Keratinocyte (primary cell): Measurements from ENCODE around the gene KIF21B. TPM values are rescaled to one million over a fixed set of nuclear protein-coding genes. Genes with fewer than 3 reads are reported as not detected.

ENCODE experiments used
- DNase-seq: peaks from one replicate; pipeline ENCODE4 v3.0.0-alpha.2; 2011; ENCODE audit warnings: low read depth, missing footprints, low spot score
- FAIRE-seq: peaks from 2 replicates; lab custom pipeline; 2011; peaks lifted over from hg19 to GRCh38; lab: Jason Lieb, UNC
- H2AFZ ChIP-seq: 2 replicates; pipeline ENCODE4 v1.6.0; 2012; ENCODE audit warnings: low read length, control low read depth, inconsistent platforms; ENCODE audit not compliant: control insufficient read depth
- H3K27ac ChIP-seq: 2 replicates; pipeline ENCODE4 v1.5.1; 2011; ENCODE audit warnings: low read length; ENCODE audit not compliant: control insufficient read depth, insufficient read depth
- H3K27me3 ChIP-seq: 3 replicates; pipeline ENCODE4 v1.6.0; 2011; ENCODE audit warnings: low read length; ENCODE audit not compliant: control insufficient read depth, insufficient read depth; ENCODE audit errors: extremely low read depth
- H3K36me3 ChIP-seq, 2 experiments: 2 replicates in 1 of 2; 3 replicates in 1 of 2; pipeline ENCODE4 v1.5.1; 2011; ENCODE audit warnings: low read length in 2 of 2, mild to moderate bottlenecking in 1 of 2; ENCODE audit not compliant: control insufficient read depth in 2 of 2, insufficient read depth in 2 of 2; ENCODE audit errors: extremely low read depth in 1 of 2
- H3K4me1 ChIP-seq: 3 replicates; pipeline ENCODE4 v1.5.1; 2011; ENCODE audit warnings: low read length; ENCODE audit not compliant: control insufficient read depth, insufficient read depth; ENCODE audit errors: extremely low read depth
- H3K4me2 ChIP-seq: 3 replicates; pipeline ENCODE4 v1.6.0; 2011; ENCODE audit warnings: low read depth, low read length; ENCODE audit not compliant: control insufficient read depth, insufficient read depth; ENCODE audit errors: extremely low read depth
- H3K4me3 ChIP-seq, 3 experiments: fragments of 200-600 bp in 1 of 3; sonication (generic) in 1 of 3; 2 replicates in 2 of 3; 3 replicates in 1 of 3; pipeline ENCODE4 v1.5.1; 2011 to 2016; ENCODE audit warnings: low read length in 3 of 3, mild to moderate bottlenecking in 3 of 3, control low read depth in 2 of 3, inconsistent platforms in 1 of 3, low read depth in 1 of 3, mixed read lengths in 1 of 3, mixed run types in 1 of 3, moderate library complexity in 1 of 3; ENCODE audit not compliant: control insufficient read depth in 2 of 3, insufficient read depth in 2 of 3; ENCODE audit errors: extremely low read depth in 1 of 3
- H3K79me2 ChIP-seq: 2 replicates; pipeline ENCODE4 v1.6.0; 2012; ENCODE audit warnings: low read length; ENCODE audit not compliant: control insufficient read depth, insufficient read depth
- H3K9ac ChIP-seq: 3 replicates; pipeline ENCODE4 v1.6.0; 2011; ENCODE audit warnings: low read length; ENCODE audit not compliant: control insufficient read depth, insufficient read depth; ENCODE audit errors: extremely low read depth
- H3K9me1 ChIP-seq: 3 replicates; pipeline ENCODE4 v1.6.0; 2011; ENCODE audit warnings: low read length; ENCODE audit not compliant: control insufficient read depth, insufficient read depth; ENCODE audit errors: extremely low read depth
- H3K9me3 ChIP-seq: 2 replicates; pipeline ENCODE4 v1.5.1; 2012; ENCODE audit warnings: low read depth, low read length; ENCODE audit not compliant: control insufficient read depth
- H4K20me1 ChIP-seq: 3 replicates; pipeline ENCODE4 v1.6.0; 2011; ENCODE audit warnings: low read length; ENCODE audit not compliant: control insufficient read depth, insufficient read depth; ENCODE audit errors: extremely low read depth
- CTCF ChIP-seq, 3 experiments: IDR thresholded peaks in 1 of 3; conservative IDR thresholded peaks in 1 of 3; optimal IDR thresholded peaks in 1 of 3; 2 replicates in 2 of 3; 3 replicates in 1 of 3; pipeline versions ENCODE3 to v1.5.1; 2011; ENCODE audit warnings: low read length in 3 of 3, mild to moderate bottlenecking in 3 of 3, moderate library complexity in 2 of 3, control low read depth in 1 of 3, inconsistent platforms in 1 of 3; ENCODE audit not compliant: insufficient read depth in 2 of 3; ENCODE audit errors: extremely low read depth in 1 of 3
- EZH2 ChIP-seq: IDR thresholded peaks from one replicate; pipeline ENCODE4 v1.6.1; 2012; ENCODE audit warnings: inconsistent platforms, mild to moderate bottlenecking, low read length, moderate library complexity
- dilution Hi-C: fragments of 300-500 bp; cut with MboI; formaldehyde crosslinking; loops from one replicate; pipeline ENCODE4 v1.7.0; 2020; ENCODE audit warnings: low sequenced_read_pairs; ENCODE audit not compliant: extremely low pct_ligation_motif_present
- polyA plus RNA-seq, 5 experiments: library from polyadenylated mRNA; depleted of rRNA in 3 of 5; stranded (reverse) in 3 of 5; stranded (forward) in 1 of 5; unstranded in 1 of 5; fragments of >200 nt; gene quantifications; 1 replicate in 1 of 5; 2 replicates in 3 of 5; 3 replicates in 1 of 5; pipeline versions ENCODE4 v1.2.1 to v1.2.3, GENCODE V29; 2011 to 2012; ENCODE audit warnings: missing spikeins in 2 of 5, low read depth in 1 of 5, low replicate concordance in 1 of 5

The KIF21B gene
- polyA plus RNA-seq, 1 donor (not counting 4 experiments of a cell fraction or from before 2014, with no cell fraction given) = 0.17 TPM

GRCh38 chr1:200949626-200950025, 73.9 kb downstream of the KIF21B start:
- Histone ChIP-seq H3K79me2 (no peaks in the 10 kb centered on the region), H2AFZ (no peak overlapping the region), H4K20me1 (no peaks in the 10 kb centered on the region), H3K4me1 (no peaks in the 10 kb centered on the region), H3K4me2 (no peak overlapping the region), H3K27ac (no peak overlapping the region), H3K9me1 (no peaks in the 10 kb centered on the region), H3K9ac (no peak overlapping the region), H3K4me3 (no peak overlapping the region), H3K9me3 (no peaks in the 10 kb centered on the region), H3K27me3 (no peaks in the 10 kb centered on the region), H3K36me3 (no peaks in the 10 kb centered on the region)
- no peak for TF ChIP-seq CTCF (optimal IDR thresholded peaks at IDR 0.05 in 1 of 3, IDR thresholded peaks at IDR 0.05 in 1 of 3, conservative IDR thresholded peaks at IDR 0.05 in 1 of 3; ENCODE audit: extremely low read depth in 1 of 3, insufficient read depth in 2 of 3, low read length in 3 of 3)
- DNase-seq (no peak), FAIRE-seq (no peak)
- dilution Hi-C loops = no loop called here

- H3K4me3 ChIP-seq = no peak overlapping the region
- no peaks in the 10 kb centered on the region for H3K27me3 ChIP-seq
- no peaks in the 10 kb centered on the region for H3K36me3 ChIP-seq
- no peak overlapping the region for H2AFZ ChIP-seq
- H3K9me3 ChIP-seq = no peaks in the 10 kb centered on the region
- TF ChIP-seq CTCF (optimal IDR thresholded peaks at IDR 0.05 in 1 of 3, IDR thresholded peaks at IDR 0.05 in 1 of 3, conservative IDR thresholded peaks at IDR 0.05 in 1 of 3; ENCODE audit: extremely low read depth in 1 of 3, insufficient read depth in 2 of 3, low read length in 3 of 3) = no peak
- no peak for TF ChIP-seq EZH2
- FAIRE-seq (no peak), DNase-seq (no peak)
- no peak overlapping the region for H3K27ac ChIP-seq
- H3K79me2 ChIP-seq = no peaks in the 10 kb centered on the region
- H3K4me1 ChIP-seq = no peaks in the 10 kb centered on the region
- H4K20me1 ChIP-seq = no peaks in the 10 kb centered on the region
- no peak overlapping the region for H3K4me2 ChIP-seq
- no peaks in the 10 kb centered on the region for H3K9me1 ChIP-seq
- dilution Hi-C loops = no loop called here
- no peak overlapping the region for H3K9ac ChIP-seq
Measured at GRCh38 chr1:200947059-200947566, 76.4 kb downstream of the KIF21B start.
